Measurements from ENCODE around the gene KRT71.
A peak's percentile ranks its signal among the peaks of the same experiment; 100 is the strongest.

Gene KRT71

DNA sequence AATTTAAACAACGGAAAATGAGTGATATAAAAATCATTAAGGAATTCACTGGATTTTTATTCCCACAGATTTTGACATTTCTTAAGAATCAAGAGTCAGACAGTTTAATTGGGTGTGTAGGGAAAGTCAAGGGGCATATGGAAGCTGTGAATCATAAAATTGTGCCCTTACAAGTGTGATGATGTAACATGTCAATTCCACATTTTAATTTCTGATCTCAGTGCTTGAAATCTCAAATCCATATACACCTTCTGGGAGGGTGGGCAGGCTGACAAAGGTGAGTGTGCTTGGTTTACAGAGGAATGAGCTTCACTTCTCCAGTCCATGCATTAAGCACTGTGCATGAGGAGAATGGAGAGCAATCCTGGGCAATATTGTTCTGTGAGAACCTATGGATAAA is 58.8 kb downstream of the KRT71 start:
- peak in 1 of 3 donors; percentile 12 for DNase-seq
